Measurements from ENCODE around the gene CNBD2. TPM values are rescaled to one million over a fixed set of nuclear protein-coding genes. Genes with fewer than 3 reads are reported as not detected.

The CNBD2 gene
- total RNA-seq, 4 donors from 2014 or later = 2.8 to 5.3 (median 3.1) TPM; not detected in 1

- TF ChIP-seq CTCF (IDR thresholded peaks at IDR 0.05; ENCODE audit: low read depth) = no peak
Observed at GRCh38 chr20:36045373-36045714, 77.0 kb downstream of the CNBD2 start.

- no peak for TF ChIP-seq CTCF (IDR thresholded peaks at IDR 0.05; ENCODE audit: low read depth)
Observed at GRCh38 chr20:36050436-36051317, 82.3 kb downstream of the CNBD2 start.

GRCh38 chr20:36051318-36052116, 83.1 kb downstream of the CNBD2 start:
- no peak for TF ChIP-seq CTCF (IDR thresholded peaks at IDR 0.05; ENCODE audit: low read depth)

- TF ChIP-seq CTCF (IDR thresholded peaks at IDR 0.05; ENCODE audit: low read depth) = no peak
Observed at GRCh38 chr20:36052117-36052513, 83.7 kb downstream of the CNBD2 start.

- no peak for TF ChIP-seq CTCF (IDR thresholded peaks at IDR 0.05; ENCODE audit: low read depth)
Observed at GRCh38 chr20:36055145-36055544, 86.8 kb downstream of the CNBD2 start.

GRCh38 chr20:36060676-36061075, 92.3 kb downstream of the CNBD2 start:
- no peak for TF ChIP-seq CTCF (IDR thresholded peaks at IDR 0.05; ENCODE audit: low read depth)

GRCh38 chr20:36061754-36062153, 93.4 kb downstream of the CNBD2 start:
- no peak for TF ChIP-seq CTCF (IDR thresholded peaks at IDR 0.05; ENCODE audit: low read depth)
